Measurements from ENCODE around the gene GJD4. TPM values are rescaled to one million over a fixed set of nuclear protein-coding genes. Genes with fewer than 3 reads are reported as not detected.

Gene GJD4
- total RNA-seq, 2 donors from 2014 or later, result not detected

GRCh38 chr10:35640474-35640873, 35.3 kb downstream of the GJD4 start:
- intact Hi-C loops (cut with DNase I), result no loop called here
- DNase-seq (peak; percentile 82), ATAC-seq (no peak)

GRCh38 chr10:35640951-35641675, 36.0 kb downstream of the GJD4 start:
- peak; percentile 77 for DNase-seq
- intact Hi-C loops (cut with DNase I), result no loop called here
- peak; percentile 11 to 26 for ATAC-seq

GRCh38 chr10:35641676-35642034, 36.5 kb downstream of the GJD4 start:
- intact Hi-C loops (cut with DNase I), result no loop called here
- ATAC-seq (peak; percentile 28), DNase-seq (no peak)

GRCh38 chr10:35642035-35642792, 37.1 kb downstream of the GJD4 start, which contains the start of gene FZD8:
FZD8 (minus strand) TSS chr10:35642296; CDS start chr10:35641429, 867 bp downstream.
- DNase-seq (peak; percentile 95), ATAC-seq (peak; percentile 90 to 93)
- intact Hi-C loops (cut with DNase I), result no loop called here

GRCh38 chr10:35642793-35643114, 37.6 kb downstream of the GJD4 start:
- ATAC-seq, result peak in 1 of 2 donors; percentile 1
- intact Hi-C loops (cut with DNase I), result no loop called here
- no peak for DNase-seq

GRCh38 chr10:35643151-35644049, 38.3 kb downstream of the GJD4 start:
- intact Hi-C loops (cut with DNase I), result no loop called here
- DNase-seq, result peak; percentile 88
- peak; percentile 44 to 66 for ATAC-seq

- ATAC-seq, result no peak
- no peak for DNase-seq
- intact Hi-C loops (cut with DNase I), result no loop called here
Measured at GRCh38 chr10:35644050-35644950, 39.2 kb downstream of the GJD4 start.

- intact Hi-C loops (cut with DNase I), result no loop called here
- no peak for DNase-seq
- no peak for ATAC-seq
Measured at GRCh38 chr10:35650894-35651293, 45.8 kb downstream of the GJD4 start.

GRCh38 chr10:35652824-35653223, 47.7 kb downstream of the GJD4 start:
- intact Hi-C loops (cut with DNase I), result no loop called here
- no peak for ATAC-seq
- DNase-seq, result no peak

GRCh38 chr10:35657621-35658020, 52.5 kb downstream of the GJD4 start:
- ATAC-seq, result no peak
- intact Hi-C loops (cut with DNase I), result no loop called here
- no peak for DNase-seq

Other genes with a start within 250 kb of the GJD4 start
- 10 to 100 TPM in 1 of 2 donors, 1 to 10 TPM in 1; 8.9 to 14.8 TPM for gene FZD8, start 37.0 kb downstream of the GJD4 start, total RNA-seq

Measured in left cardiac atrium (tissue), 4 donors.